GM12865 (cell line): ENCODE results near the gene SH3RF2.
"Not testable (repeated sequence)": the region's sequence is repeated elsewhere in the genome, so short reads cannot be mapped to it uniquely, and the experiment has no call there.

ENCODE experiments used
- DNase-seq: peaks from one replicate; pipeline ENCODE4 v3.0.0; 2010; ENCODE audit warnings: low read depth
- H3K4me3 ChIP-seq: 2 replicates; pipeline ENCODE4 v1.5.1; 2011; ENCODE audit warnings: mild to moderate bottlenecking, low read depth, low read length, control low read depth
- CTCF ChIP-seq: IDR thresholded peaks from 2 replicates; pipeline ENCODE4 v1.5.1; 2011; ENCODE audit warnings: low read length, control low read depth, low read depth, inconsistent platforms; ENCODE audit not compliant: insufficient read depth; ENCODE audit errors: missing control alignments

Gene SH3RF2

GRCh38 chr5:146105477-146105876, 169.1 kb downstream of the SH3RF2 start, which contains the start of gene PLAC8L1:
PLAC8L1 (minus strand) TSS chr5:146105577; CDS start chr5:146104311, 1,266 bp downstream.
- H3K4me3 ChIP-seq, result no peak within 1 kb of the TSS
- no peak for TF ChIP-seq CTCF
- no peak for DNase-seq

GRCh38 chr5:146107901-146108300, 171.5 kb downstream of the SH3RF2 start:
- DNase-seq, result no peak
- TF ChIP-seq CTCF, result no peak
- H3K4me3 ChIP-seq, result no peak overlapping the region

- H3K4me3 ChIP-seq, DNase-seq: not testable (repeated sequence)
These were observed 172.5 kb downstream of the SH3RF2 start for GRCh38 chr5:146108870-146109269.

- no peak for TF ChIP-seq CTCF
These were observed 173.0 kb downstream of the SH3RF2 start for GRCh38 chr5:146109379-146109778.

DNA sequence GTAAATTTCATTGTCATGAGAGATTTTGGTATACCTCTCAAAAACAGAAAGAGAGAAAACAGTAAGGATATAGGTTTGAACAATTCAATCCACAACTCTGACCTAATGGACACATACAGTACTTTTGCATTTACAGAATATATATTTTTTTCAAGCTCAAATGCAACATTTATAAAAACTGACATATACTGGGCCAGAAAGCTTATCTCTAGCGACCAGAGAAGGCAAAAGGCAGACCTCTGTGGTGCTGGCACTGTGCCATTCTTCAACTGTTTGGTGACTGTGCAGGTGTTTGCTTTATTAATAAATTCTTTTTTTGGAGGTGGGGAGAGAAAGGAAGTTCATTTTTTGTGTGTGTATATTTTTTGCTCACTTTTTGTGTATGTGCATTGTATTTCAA, 175.0 kb downstream of the SH3RF2 start:
- H3K4me3 ChIP-seq, result no peak overlapping the region
- DNase-seq, result no peak
- no peak for TF ChIP-seq CTCF

More at GRCh38 chr5:146109379-146109778, 173.0 kb downstream of the SH3RF2 start:
- DNase-seq, result no peak
- H3K4me3 ChIP-seq, result no peak overlapping the region

GRCh38 chr5:146112476-146112875, 176.1 kb downstream of the SH3RF2 start:
- DNase-seq, result no peak
- H3K4me3 ChIP-seq, result no peak overlapping the region
- TF ChIP-seq CTCF, result no peak
